ENCODE results near the gene DDAH2.

Gene DDAH2

DNA sequence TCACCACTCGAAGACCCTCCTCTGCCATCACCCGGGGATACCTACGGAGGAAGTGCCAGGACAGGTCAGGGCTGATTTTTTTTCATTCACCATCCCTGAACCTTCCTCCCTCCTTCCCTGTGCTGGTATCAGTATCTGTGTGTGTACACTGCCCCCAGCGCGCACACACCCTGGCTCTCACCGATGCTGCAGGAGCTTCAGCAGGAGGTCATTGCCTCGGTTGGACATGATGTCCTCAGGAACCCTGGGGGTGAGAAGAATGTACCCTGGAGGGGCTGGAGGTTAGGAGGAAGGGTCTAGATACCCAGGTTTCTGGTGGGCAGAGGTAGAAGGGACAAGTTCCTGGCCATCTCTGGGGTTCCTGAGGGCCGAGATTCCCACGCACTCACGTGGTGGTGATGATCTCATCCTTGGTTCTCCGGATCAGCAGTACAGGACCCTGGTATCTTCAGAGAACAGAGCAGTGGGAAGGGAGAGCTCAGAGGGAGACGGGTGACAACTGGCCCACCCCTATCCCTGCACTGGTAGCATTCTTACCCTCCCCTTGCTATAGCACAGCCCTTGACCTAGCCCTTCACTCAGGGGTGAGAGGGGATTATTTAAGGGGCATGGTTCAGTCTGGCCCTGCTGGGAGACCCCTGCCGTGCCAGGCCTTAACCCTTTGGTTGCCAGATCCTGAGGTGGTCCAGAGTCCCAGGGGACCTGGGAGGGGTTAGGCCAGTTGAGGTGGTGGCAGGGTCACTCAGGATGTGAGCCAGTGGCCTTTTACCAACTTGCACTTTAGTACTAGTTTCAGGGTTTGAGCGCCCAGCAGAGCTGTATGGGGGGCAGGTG is 41.0 kb downstream of the DDAH2 start:
- no peak for DNase-seq

DNA sequence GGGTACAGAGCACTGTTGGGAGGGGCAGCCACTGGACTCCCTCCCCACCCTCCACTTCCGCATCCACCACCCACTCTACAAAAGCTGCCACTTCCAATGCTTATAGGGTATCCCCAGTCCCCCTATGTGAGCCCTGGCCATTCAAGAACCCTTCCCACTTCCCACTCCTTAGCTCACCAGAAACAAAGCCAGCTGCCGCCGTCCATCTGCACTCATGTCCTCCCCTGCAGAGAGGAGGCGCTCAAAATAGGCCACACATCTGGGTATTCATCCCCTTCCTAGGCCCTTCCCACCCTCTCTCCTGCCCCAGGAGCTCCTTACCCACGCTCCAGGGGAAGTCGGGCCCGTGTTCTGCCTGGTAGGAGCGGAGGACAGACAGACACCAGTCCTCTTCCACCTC is 41.8 kb downstream of the DDAH2 start:
- no peak for DNase-seq

DNA sequence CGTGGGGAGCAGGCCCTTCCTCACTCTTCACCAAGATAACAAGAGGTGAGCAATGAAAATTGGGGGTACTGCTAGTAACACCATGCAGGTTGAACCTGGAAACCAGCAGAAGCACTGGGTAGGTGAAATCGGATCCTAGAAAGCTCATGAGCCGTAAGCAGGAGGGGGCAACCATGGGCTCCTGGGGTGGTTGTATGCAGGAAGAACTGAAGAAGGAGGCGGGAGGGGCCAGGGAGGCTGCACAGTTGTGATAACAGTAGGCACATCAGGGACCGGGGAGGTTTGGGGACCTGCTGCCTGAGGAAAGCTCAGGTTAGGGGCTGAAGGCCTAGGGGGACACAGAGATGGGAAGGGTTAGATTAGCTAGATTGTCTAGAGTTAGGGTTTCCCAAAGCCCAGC is 42.6 kb downstream of the DDAH2 start:
- DNase-seq = no peak

DNA sequence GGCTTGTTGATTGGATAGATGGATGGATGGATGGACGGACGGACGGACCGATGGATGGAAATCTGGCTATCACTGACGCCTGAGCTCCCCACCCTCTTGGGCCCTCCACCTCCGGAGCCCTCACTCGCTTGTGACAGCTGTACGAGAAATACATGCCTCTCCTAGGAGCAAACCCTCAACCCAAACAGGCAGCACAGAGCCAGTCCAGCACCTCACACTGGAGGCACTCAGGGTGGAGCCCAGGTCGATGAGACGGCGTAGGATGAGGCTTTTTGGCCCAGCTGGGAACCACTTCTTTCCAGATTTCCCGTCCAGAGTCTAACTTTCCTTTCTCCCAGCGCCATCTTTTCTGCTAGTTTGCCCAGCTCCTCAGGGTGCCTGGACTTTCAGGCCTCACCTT is 45.5 kb downstream of the DDAH2 start:
- no peak for DNase-seq

DNA sequence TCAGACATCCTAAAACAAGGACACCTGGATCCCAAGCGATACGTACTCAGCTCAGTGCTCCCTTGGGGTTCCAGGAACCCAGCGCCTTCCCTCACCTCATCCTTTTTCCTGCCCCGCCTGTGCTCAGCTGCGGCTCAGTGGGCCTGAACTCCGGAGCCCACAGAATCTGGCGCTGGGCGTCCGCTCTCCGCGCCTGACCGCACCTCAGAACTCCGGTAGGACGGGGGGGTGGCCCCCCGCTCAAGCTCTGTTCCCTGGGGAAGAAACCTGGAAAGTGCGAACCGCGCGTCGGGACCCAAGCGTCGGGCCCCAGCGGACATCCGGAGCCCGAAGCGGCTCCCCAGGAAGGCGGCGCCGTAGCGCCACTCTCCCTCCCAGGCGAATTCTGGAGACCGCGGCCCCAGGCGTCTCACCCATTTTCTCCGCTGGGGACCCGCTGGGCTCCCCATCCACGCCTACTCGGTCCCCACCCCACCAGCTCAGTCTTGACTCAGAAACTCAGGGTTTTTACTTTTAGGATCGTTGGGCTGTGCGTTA is 47.9 kb downstream of the DDAH2 start:
- DNase-seq = no peak

DNA sequence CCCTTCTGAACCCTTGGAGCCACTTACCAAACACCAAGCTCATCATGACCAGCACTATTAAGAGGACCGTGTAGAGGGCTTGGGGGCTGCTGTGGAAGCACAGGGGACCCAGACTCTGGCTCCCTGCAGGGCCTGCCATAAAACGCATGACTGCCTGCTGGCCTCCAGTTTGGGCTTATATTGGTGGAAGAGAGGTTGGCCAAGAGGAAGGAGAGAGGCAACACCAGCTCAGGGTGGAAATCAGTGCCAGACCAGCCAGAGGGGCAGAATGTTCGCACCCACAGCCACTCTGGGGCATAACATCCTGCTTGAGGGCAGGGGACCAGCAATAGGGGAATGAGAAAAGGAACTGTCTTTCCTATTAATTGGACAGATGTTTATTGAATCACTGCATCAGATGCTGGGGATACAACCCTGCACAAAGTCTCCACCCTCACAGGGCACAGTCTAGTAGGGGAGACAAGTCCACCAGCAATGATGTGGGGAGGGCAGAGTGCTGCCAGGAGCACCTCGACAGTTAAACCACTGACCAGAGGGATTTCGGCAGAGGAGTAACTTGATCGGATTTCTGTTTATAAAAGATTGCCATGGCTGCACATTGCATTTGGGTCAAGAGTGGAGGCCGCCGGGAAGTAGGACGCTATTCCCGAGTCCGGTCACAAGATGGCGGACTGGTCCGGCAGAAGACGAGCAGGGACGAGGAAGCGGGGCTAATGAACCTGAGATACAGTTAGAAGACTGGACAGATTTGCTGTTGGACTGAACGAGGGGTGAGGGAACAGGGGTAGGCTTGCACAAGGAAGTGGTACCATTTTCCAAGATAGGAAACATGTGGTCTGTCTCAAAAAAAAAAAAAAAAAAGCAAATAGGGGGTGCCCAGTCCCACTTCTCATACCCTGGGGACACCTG is 48.6 kb downstream of the DDAH2 start, which contains the start of gene LY6G5C:
TSS of gene LY6G5C (minus strand) at position 842 of the 909 bp plus-strand sequence. CDS start at position 148, 694 bp downstream.
- peak; percentile 34 for DNase-seq

DNA sequence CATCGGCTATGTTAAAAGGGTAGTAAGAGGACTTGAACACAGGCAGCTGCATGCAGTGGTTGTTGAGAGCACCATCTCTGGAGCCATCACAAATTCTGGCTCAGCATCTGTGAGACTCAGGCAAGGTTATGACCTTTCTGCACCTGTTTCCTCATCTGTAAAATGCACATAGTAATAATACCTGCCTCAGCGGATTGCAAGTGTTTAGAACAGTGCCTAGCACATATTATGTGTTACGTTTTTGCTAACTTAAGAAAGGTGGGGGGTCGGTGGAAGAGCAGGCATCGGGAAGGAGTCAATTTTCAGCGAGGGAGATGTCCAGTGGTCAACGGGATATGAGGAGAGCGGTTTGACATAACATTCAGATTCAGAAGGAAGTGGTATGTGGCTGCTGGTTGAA is 51.1 kb downstream of the DDAH2 start:
- no peak for DNase-seq
